Stimulated activated naive B cell treated with anti-CD40 and anti-IgM and Interleukin-4, amounts not matched to agents 10 μg/mL and 1 μg/mL and 100 μg/mL, for 72 hours (primary cell): Measurements from ENCODE around the gene TBX10.
"Not testable (repeated sequence)": the region's sequence is repeated elsewhere in the genome, so short reads cannot be mapped to it uniquely, and the experiment has no call there.

Source experiments
- ATAC-seq, 2 donors: fragments of 150-1000 bp; cut with Tn5 transposase; replicated peaks; 2 replicates each; pipeline ENCODE4 v1.10.0; 2021; ENCODE audit warnings: moderate library complexity in 1 of 2
- DNase-seq: peaks from one replicate; pipeline ENCODE4 v3.0.0; 2021
- H3K27ac Mint-ChIP-seq: one replicate; pipeline ENCODE4 v1.8.0; 2022; ENCODE audit warnings: mild to moderate bottlenecking, mixed read lengths
- H3K27me3 Mint-ChIP-seq, 2 donors: one replicate each; pipeline ENCODE4 v1.8.0; 2022; ENCODE audit warnings: mixed read lengths in 2 of 2
- H3K36me3 Mint-ChIP-seq, 2 donors: one replicate each; pipeline ENCODE4 v1.8.0; 2022; ENCODE audit warnings: mixed read lengths in 2 of 2, mild to moderate bottlenecking in 1 of 2
- H3K4me1 Mint-ChIP-seq, 2 donors: one replicate each; pipeline ENCODE4 v1.8.0; 2022; ENCODE audit warnings: mixed read lengths in 2 of 2, mild to moderate bottlenecking in 1 of 2
- H3K4me3 Mint-ChIP-seq, 2 donors: one replicate each; pipeline ENCODE4 v1.8.0; 2022; ENCODE audit warnings: mild to moderate bottlenecking in 2 of 2, mixed read lengths in 2 of 2, moderate library complexity in 1 of 2
- H3K9me3 Mint-ChIP-seq, 2 donors: one replicate each; pipeline ENCODE4 v1.8.0; 2022; ENCODE audit warnings: mixed read lengths in 2 of 2, mild to moderate bottlenecking in 1 of 2

TBX10 gene

DNA sequence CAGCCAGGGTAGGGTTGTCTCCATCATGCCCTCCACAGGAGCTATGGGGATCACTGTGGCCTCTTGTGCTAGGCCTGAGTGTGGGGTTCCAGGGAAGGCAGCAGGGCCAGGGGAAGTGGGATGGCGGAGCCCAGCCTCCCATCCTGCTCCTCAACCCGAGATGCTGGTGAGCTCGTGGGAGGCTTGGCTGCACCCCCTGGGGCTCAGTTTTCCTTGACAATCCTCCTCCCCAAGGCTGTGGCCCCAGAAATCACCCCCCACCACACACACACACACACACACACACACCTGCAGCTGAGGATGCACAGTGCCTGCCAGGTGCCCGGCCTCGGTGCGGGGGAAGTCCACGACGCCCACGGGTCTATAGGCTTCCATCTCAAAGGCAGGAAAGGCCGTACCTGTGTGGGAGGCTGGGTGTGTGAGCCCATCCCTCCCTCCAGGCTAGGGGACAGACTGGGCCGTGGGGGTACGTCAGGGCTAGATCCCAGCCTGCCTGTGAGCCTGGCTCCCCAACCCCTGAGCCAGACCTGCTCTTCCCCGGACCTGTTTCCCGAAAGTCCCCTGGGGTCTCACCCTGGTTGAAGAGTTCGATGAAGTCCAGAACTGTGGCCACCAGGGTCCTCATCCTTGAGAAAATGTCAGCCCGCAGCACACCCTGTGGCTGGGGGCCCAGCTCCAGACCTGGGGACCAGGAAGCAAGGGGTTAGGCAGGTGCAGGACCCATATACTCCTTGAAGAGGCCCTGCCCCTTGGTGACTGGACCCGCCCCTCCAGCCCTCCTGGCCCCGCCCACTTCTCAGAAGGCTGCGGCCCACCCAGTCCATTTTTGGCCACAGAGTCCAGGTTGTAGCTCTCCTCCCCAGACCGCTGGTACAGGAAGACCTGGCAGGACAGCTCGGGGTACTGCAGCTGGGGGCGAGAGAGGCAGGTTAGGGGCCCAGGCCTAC is 5.2 kb upstream of the TBX10 start:
- H3K4me3 Mint-ChIP-seq = no peak overlapping the region
- ATAC-seq = no peak
- no peak for DNase-seq
- no peaks in the 10 kb centered on the region for H3K9me3 Mint-ChIP-seq
- H3K27ac Mint-ChIP-seq = no peak overlapping the region
- no peaks in the 10 kb centered on the region for H3K36me3 Mint-ChIP-seq
- peaks cover 47 to 60% of the 10 kb centered on the region in 2 donors for H3K4me1 Mint-ChIP-seq
- peaks cover 0 to 5% of the 10 kb centered on the region in 2 donors for H3K27me3 Mint-ChIP-seq

- H3K36me3 Mint-ChIP-seq = no peaks in the 10 kb centered on the region
- ATAC-seq = no peak
- DNase-seq = no peak
Observed at GRCh38 chr11:67644042-67644441, 4.5 kb upstream of the TBX10 start.

DNA sequence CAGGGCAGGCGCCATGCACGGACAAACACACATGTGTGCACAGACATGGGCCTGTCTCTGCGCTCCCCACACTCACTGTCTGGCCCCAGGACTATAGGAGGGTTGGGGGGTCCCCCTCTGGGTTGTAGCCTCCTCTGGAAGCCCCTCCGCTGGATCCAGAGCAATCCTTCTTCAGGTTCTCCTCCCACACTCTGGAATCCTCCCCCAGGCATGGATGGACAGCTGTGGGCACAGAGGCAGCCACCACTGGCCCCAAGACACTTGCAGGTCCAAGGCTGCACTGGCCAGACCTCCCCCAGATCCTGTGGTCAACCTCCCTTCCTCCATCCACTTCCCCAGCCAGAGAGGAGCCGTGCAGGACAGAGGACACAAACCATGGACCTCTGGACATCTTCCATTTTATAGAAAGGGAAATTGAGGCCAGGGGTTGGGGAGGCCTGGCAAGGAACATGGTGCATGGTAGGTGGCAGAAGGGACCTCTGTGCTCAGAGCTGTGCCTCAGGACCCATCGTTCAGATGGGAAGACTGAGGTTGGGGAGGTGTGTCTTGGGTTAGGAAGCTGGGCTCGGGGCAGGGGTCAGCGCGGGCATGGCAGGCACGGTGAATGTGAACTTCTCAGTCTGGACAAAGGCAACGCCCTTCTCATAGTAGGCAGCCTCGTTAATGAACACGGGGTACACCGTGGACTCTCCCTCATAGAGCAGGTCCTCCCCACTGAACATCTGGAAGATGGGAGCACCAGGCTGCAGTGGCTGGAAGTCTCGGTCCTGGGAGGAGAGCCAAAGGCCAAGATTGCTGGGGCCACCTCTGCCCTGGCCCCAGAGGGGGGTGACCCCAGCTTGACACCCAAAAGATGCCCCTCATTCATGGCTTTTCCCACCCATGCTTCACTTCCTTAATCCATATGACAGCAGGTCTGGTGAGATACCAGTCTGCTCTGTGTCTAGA is 2.9 kb upstream of the TBX10 start:
- Mint-ChIP-seq H3K27me3 (peaks cover 0 to 5% of the 10 kb centered on the region in 2 donors), H3K9me3 (no peaks in the 10 kb centered on the region)
- no peak for DNase-seq

More at GRCh38 chr11:67644042-67644441, 4.5 kb upstream of the TBX10 start:
- Mint-ChIP-seq H3K4me3 (no peak overlapping the region), H3K27me3 (peaks cover 0 to 5% of the 10 kb centered on the region in 2 donors), H3K27ac (no peak overlapping the region), H3K9me3 (no peaks in the 10 kb centered on the region), H3K4me1 (peaks cover 40 to 53% of the 10 kb centered on the region in 2 donors)

GRCh38 chr11:67641338-67642172 is 2.0 kb upstream of the TBX10 start:
- DNase-seq (no peak), ATAC-seq (no peak)
- peaks cover 25 to 37% of the 10 kb centered on the region in 2 donors for H3K4me1 Mint-ChIP-seq
- no peaks in the 10 kb centered on the region for H3K36me3 Mint-ChIP-seq
- H3K9me3 Mint-ChIP-seq = no peaks in the 10 kb centered on the region
- no peak overlapping the region for H3K27ac Mint-ChIP-seq
- no peak overlapping the region for H3K4me3 Mint-ChIP-seq
- H3K27me3 Mint-ChIP-seq = peaks cover 0 to 5% of the 10 kb centered on the region in 2 donors

More for the DNA sequence above, 2.9 kb upstream of the TBX10 start:
- Mint-ChIP-seq H3K36me3 (no peaks in the 10 kb centered on the region), H3K4me1 (peaks cover 29 to 38% of the 10 kb centered on the region in 2 donors), H3K4me3 (no peak overlapping the region), H3K27ac (peak overlapping the region; percentile 10)
- no peak for ATAC-seq

- Mint-ChIP-seq H3K4me1 (peaks cover 18 to 30% of the 10 kb centered on the region in 2 donors), H3K9me3 (no peaks in the 10 kb centered on the region), H3K27ac (no peak overlapping the region), H3K4me3 (no peak overlapping the region), H3K36me3 (no peaks in the 10 kb centered on the region), H3K27me3 (peaks cover 0 to 5% of the 10 kb centered on the region in 2 donors)
- ATAC-seq (no peak), DNase-seq (no peak)
Observed at GRCh38 chr11:67640758-67641337, 1.3 kb upstream of the TBX10 start.

GRCh38 chr11:67640021-67640757 is 626 bp upstream of the TBX10 start:
- no peak overlapping the region for H3K4me3 Mint-ChIP-seq
- no peaks in the 10 kb centered on the region for H3K36me3 Mint-ChIP-seq
- H3K27me3 Mint-ChIP-seq = peaks cover 1 to 5% of the 10 kb centered on the region in 2 donors
- H3K4me1 Mint-ChIP-seq = peaks cover 16 to 23% of the 10 kb centered on the region in 2 donors
- DNase-seq = no peak
- H3K27ac Mint-ChIP-seq = peak overlapping the region; percentile 31
- peak; percentile 84 for ATAC-seq
- no peaks in the 10 kb centered on the region for H3K9me3 Mint-ChIP-seq

GRCh38 chr11:67638535-67639437 is 777 bp downstream of the TBX10 start:
- H3K27me3 Mint-ChIP-seq = peaks cover 3 to 5% of the 10 kb centered on the region in 2 donors
- peak overlapping the region in 1 of 2 donors; percentile 3 for H3K4me3 Mint-ChIP-seq
- H3K9me3 Mint-ChIP-seq = no peaks in the 10 kb centered on the region
- H3K27ac Mint-ChIP-seq = no peak overlapping the region
- no peaks in the 10 kb centered on the region for H3K36me3 Mint-ChIP-seq
- no peak for ATAC-seq
- DNase-seq = no peak
- H3K4me1 Mint-ChIP-seq = peaks cover 10 to 16% of the 10 kb centered on the region in 2 donors

DNA sequence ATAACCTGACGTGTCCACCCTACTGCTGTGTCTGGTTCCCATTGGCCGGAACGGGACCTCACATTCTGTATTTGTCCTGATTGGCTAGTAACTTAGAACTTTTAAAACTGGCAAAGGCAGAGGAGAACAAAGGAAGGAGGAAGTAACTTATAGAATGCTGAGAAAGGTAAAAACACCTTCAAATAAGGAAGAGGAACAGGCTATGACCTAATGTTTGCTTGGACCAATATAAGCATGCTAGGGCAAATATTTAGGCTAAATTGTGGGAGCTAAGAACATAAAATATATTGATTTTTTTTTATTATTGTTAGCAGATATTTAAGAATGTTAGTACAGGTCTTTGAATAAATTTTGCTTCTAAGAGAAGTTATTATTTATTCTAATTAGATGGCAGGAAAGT is 2.1 kb downstream of the TBX10 start:
- H3K27me3 Mint-ChIP-seq, DNase-seq, H3K36me3 Mint-ChIP-seq, H3K27ac Mint-ChIP-seq, H3K4me3 Mint-ChIP-seq, ATAC-seq, H3K9me3 Mint-ChIP-seq: not testable (repeated sequence)
- peaks cover 10 to 16% of the 10 kb centered on the region in 2 donors for H3K4me1 Mint-ChIP-seq

DNA sequence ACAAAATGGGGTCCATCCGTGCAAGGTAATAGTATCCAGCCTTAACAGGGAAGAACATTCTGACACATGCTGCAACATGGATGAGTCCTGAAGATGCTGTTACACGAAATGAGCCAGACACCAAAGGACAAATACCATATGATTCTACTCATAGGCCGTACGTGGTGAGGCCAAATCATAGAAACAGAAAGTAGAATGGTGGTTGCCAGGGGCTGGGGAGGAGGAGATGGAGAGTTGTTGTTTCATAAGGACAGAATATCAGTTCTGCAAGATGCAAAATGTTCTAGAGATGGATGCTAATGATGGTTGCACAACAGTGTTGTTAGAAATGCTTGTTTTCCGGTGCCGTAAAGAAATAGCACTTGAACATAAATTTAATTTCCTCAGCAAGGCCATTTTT is 2.6 kb downstream of the TBX10 start:
- Mint-ChIP-seq H3K27ac (no peak overlapping the region), H3K27me3 (peaks cover 3 to 5% of the 10 kb centered on the region in 2 donors), H3K4me1 (peaks cover 10 to 18% of the 10 kb centered on the region in 2 donors), H3K9me3 (no peaks in the 10 kb centered on the region), H3K36me3 (no peaks in the 10 kb centered on the region), H3K4me3 (no peak overlapping the region)
- no peak for DNase-seq
- no peak for ATAC-seq

DNA sequence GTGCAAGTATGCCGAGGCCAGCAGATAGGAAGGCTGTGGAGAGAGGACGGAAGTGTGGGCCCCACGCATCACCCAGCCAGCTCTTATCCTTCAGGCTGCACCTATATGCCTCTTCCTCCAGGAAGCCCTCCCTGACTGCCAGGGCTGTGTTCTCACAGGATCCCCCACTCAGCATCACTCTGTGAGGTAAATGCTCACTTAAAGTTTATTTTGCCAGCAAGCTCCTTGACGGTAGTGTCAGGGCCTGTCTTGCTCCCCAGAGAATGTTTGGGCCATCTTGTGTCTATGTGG is 4.4 kb downstream of the TBX10 start:
- H3K4me3 Mint-ChIP-seq = no peak overlapping the region
- ATAC-seq (no peak), DNase-seq (no peak)
- no peak overlapping the region for H3K27ac Mint-ChIP-seq
- no peaks in the 10 kb centered on the region for H3K9me3 Mint-ChIP-seq
- H3K4me1 Mint-ChIP-seq = peaks cover 16 to 27% of the 10 kb centered on the region in 2 donors
- H3K36me3 Mint-ChIP-seq = no peaks in the 10 kb centered on the region
- peaks cover 2 to 3% of the 10 kb centered on the region in 2 donors for H3K27me3 Mint-ChIP-seq

DNA sequence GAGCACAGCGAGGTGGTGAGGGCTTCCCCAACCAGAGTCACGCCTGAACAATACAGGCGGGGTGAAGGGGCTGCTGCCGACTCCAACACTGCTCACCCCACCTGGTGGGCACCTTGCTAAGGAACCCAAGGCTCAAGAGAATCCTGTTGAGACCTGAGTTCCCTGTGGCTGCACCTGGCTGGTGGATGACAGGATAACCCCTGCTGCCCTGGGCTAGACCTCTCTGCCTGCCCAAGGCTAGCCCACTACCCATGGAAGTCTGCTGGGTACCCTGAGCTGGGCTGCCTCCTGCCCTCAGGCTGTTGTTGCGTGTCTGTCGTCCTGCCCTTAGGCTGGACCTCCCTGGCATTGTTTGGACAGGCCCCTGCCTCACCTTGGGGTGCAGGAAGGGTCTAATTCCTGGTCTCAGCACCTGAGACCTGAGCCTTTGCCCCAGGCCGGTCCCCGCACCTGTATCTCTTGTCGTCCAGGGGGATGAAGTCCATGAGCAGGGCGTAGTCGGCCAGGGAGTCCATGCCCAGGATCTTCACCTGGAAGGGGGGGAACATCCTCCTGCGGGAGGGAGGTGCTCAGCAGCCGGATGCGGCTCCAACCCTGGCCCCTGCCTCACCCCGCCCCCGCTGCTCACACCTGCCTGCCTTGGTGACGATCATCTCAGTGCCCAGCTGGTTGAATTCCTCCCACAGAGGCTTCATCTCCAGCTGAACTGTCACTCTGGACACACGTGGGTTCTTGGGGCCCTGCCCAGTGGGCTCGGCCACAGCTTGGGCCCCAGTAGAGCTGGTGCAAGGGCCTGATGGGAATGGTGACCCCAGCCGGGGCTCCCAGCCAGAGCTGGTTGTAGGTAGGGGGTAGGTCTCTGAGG is 5.0 kb downstream of the TBX10 start:
- Mint-ChIP-seq H3K27ac (no peak overlapping the region), H3K9me3 (no peaks in the 10 kb centered on the region), H3K27me3 (peaks cover 0 to 3% of the 10 kb centered on the region in 2 donors), H3K36me3 (no peaks in the 10 kb centered on the region), H3K4me3 (no peak overlapping the region), H3K4me1 (peaks cover 13 to 23% of the 10 kb centered on the region in 2 donors)
- no peak for ATAC-seq
- no peak for DNase-seq
